HEK293 (cell line): ENCODE results near the gene MATR3.

Experiments
- ATF2 ChIP-seq: fragments of 450-650 bp; formaldehyde crosslinking; IDR thresholded peaks from 2 replicates; pipeline ENCODE4 v1.5.1; 2016; ENCODE audit warnings: missing biosample characterization, missing genetic modification characterization, low read depth
- BCL11A ChIP-seq: fragments of 450-650 bp; formaldehyde crosslinking; IDR thresholded peaks from 2 replicates; pipeline ENCODE4 v1.5.1; 2016; ENCODE audit warnings: low read depth, missing biosample characterization, missing genetic modification characterization
- ELK4 ChIP-seq: IDR thresholded peaks from 2 replicates; pipeline ENCODE4 v1.6.1; 2011; ENCODE audit warnings: mild to moderate bottlenecking, low read depth, low read length, borderline replicate concordance
- HIC1 ChIP-seq: fragments of 450-650 bp; formaldehyde crosslinking; IDR thresholded peaks from 2 replicates; pipeline ENCODE4 v1.5.1; 2016; ENCODE audit warnings: missing biosample characterization, missing genetic modification characterization
- KLF1 ChIP-seq: fragments of 450-650 bp; formaldehyde crosslinking; IDR thresholded peaks from 2 replicates; pipeline ENCODE4 v1.5.1; 2016; ENCODE audit warnings: missing biosample characterization, missing genetic modification characterization
- OSR2 ChIP-seq: fragments of 450-650 bp; formaldehyde crosslinking; IDR thresholded peaks from 2 replicates; pipeline ENCODE4 v1.5.1; 2016; ENCODE audit warnings: missing biosample characterization, missing genetic modification characterization
- SCRT2 ChIP-seq: fragments of 450-650 bp; formaldehyde crosslinking; IDR thresholded peaks from 2 replicates; pipeline ENCODE4 v1.5.1; 2016; ENCODE audit warnings: missing biosample characterization, missing genetic modification characterization
- ZBTB17 ChIP-seq: fragments of 450-650 bp; formaldehyde crosslinking; IDR thresholded peaks from 2 replicates; pipeline ENCODE4 v1.5.1; 2016; ENCODE audit warnings: missing biosample characterization, missing genetic modification characterization
- ZBTB8A ChIP-seq: fragments of 450-650 bp; formaldehyde crosslinking; IDR thresholded peaks from 2 replicates; pipeline ENCODE4 v1.5.1; 2016; ENCODE audit warnings: missing biosample characterization, missing genetic modification characterization
- ZEB2 ChIP-seq: fragments of 450-650 bp; formaldehyde crosslinking; IDR thresholded peaks from 2 replicates; pipeline ENCODE4 v1.5.1; 2016; ENCODE audit warnings: missing biosample characterization, missing genetic modification characterization
- ZFP3 ChIP-seq: fragments of 450-650 bp; formaldehyde crosslinking; IDR thresholded peaks from 2 replicates; pipeline ENCODE4 v1.5.1; 2016; ENCODE audit warnings: low read depth, missing biosample characterization, missing genetic modification characterization
- ZNF132 ChIP-seq: fragments of 450-650 bp; formaldehyde crosslinking; IDR thresholded peaks from 2 replicates; pipeline ENCODE4 v1.5.1; 2017; ENCODE audit warnings: missing biosample characterization, missing genetic modification characterization, borderline replicate concordance
- ZNF133 ChIP-seq: fragments of 450-650 bp; formaldehyde crosslinking; IDR thresholded peaks from 2 replicates; pipeline ENCODE4 v1.5.1; 2016; ENCODE audit warnings: missing biosample characterization, missing genetic modification characterization
- ZNF140 ChIP-seq: fragments of 450-650 bp; formaldehyde crosslinking; IDR thresholded peaks from 2 replicates; pipeline ENCODE4 v1.5.1; 2016; ENCODE audit warnings: missing biosample characterization, missing genetic modification characterization
- ZNF155 ChIP-seq: fragments of 450-650 bp; formaldehyde crosslinking; IDR thresholded peaks from 2 replicates; pipeline ENCODE4 v1.5.1; 2016; ENCODE audit warnings: missing biosample characterization, missing genetic modification characterization
- ZNF16 ChIP-seq: fragments of 450-650 bp; formaldehyde crosslinking; IDR thresholded peaks from 2 replicates; pipeline ENCODE4 v1.5.1; 2016; ENCODE audit warnings: low read depth, missing biosample characterization, missing genetic modification characterization
- ZNF280D ChIP-seq: fragments of 450-650 bp; formaldehyde crosslinking; IDR thresholded peaks from 2 replicates; pipeline ENCODE4 v1.5.1; 2016; ENCODE audit warnings: missing biosample characterization, missing genetic modification characterization
- ZNF366 ChIP-seq: fragments of 450-650 bp; formaldehyde crosslinking; conservative IDR thresholded peaks from 2 replicates; pipeline ENCODE4 v1.5.1; 2016; ENCODE audit warnings: missing biosample characterization, missing genetic modification characterization
- ZNF394 ChIP-seq: fragments of 450-650 bp; formaldehyde crosslinking; IDR thresholded peaks from 2 replicates; pipeline ENCODE4 v1.5.1; 2016; ENCODE audit warnings: missing biosample characterization, missing genetic modification characterization, mild to moderate bottlenecking, moderate library complexity, borderline replicate concordance
- ZNF416 ChIP-seq: fragments of 450-650 bp; formaldehyde crosslinking; IDR thresholded peaks from 2 replicates; pipeline ENCODE4 v1.5.1; 2016; ENCODE audit warnings: missing biosample characterization, missing genetic modification characterization
- ZNF513 ChIP-seq: fragments of 450-650 bp; IDR thresholded peaks from 2 replicates; pipeline ENCODE4 v1.5.1; 2018; ENCODE audit warnings: missing biosample characterization, missing genetic modification characterization
- ZNF571 ChIP-seq: fragments of 450-650 bp; formaldehyde crosslinking; IDR thresholded peaks from 2 replicates; pipeline ENCODE4 v1.5.0; 2017; ENCODE audit warnings: missing biosample characterization, missing genetic modification characterization
- ZNF580 ChIP-seq: fragments of 450-650 bp; formaldehyde crosslinking; IDR thresholded peaks from 2 replicates; pipeline ENCODE4 v1.5.1; 2016; ENCODE audit warnings: missing biosample characterization, missing genetic modification characterization
- ZNF623 ChIP-seq: fragments of 450-650 bp; formaldehyde crosslinking; IDR thresholded peaks from 2 replicates; pipeline ENCODE4 v1.5.1; 2016; ENCODE audit warnings: missing biosample characterization, missing genetic modification characterization
- ZNF645 ChIP-seq: fragments of 450-650 bp; formaldehyde crosslinking; IDR thresholded peaks from 2 replicates; pipeline ENCODE4; 2016; ENCODE audit warnings: missing biosample characterization, missing genetic modification characterization
- ZNF707 ChIP-seq: fragments of 450-650 bp; formaldehyde crosslinking; IDR thresholded peaks from 2 replicates; pipeline ENCODE4 v1.5.1; 2016; ENCODE audit warnings: missing biosample characterization, missing genetic modification characterization
- ZNF777 ChIP-seq: fragments of 450-650 bp; formaldehyde crosslinking; IDR thresholded peaks from 2 replicates; pipeline ENCODE4 v1.5.1; 2017; ENCODE audit warnings: missing biosample characterization, missing genetic modification characterization, borderline replicate concordance
- ZNF837 ChIP-seq: fragments of 450-650 bp; formaldehyde crosslinking; IDR thresholded peaks from 2 replicates; pipeline ENCODE4 v1.5.1; 2016; ENCODE audit warnings: missing biosample characterization, missing genetic modification characterization
- ZSCAN30 ChIP-seq: fragments of 450-650 bp; IDR thresholded peaks from 2 replicates; pipeline ENCODE4 v1.5.1; 2018; ENCODE audit warnings: missing biosample characterization, mild to moderate bottlenecking, missing genetic modification characterization, moderate library complexity

MATR3 gene

GRCh38 chr5:139341689-139342422 is 48.3 kb downstream of the MATR3 start, which contains the start of gene PAIP2 (continued):
- TF ChIP-seq ZNF132 (tag by site-specific recombination) = no peak
- TF ChIP-seq ZNF707 = no peak; the same call in 1 of the 2 replicates
- no peak for TF ChIP-seq ZNF140 (tag by site-specific recombination)
- TF ChIP-seq ZNF366 = peak; percentile 85
- peak; percentile 59 for TF ChIP-seq ATF2 (tag by site-specific recombination)
- TF ChIP-seq ZNF645 (tag by site-specific recombination) = 0 out of 2 replicates have a peak, but pooled peaks have one; percentile 82
- 0 out of 2 replicates have a peak, but pooled peaks have one; percentile 65 for TF ChIP-seq SCRT2 (tag by site-specific recombination)
- no peak for TF ChIP-seq ZNF16
- TF ChIP-seq ZNF513 (tag by site-specific recombination) = 0 out of 2 replicates have a peak, but pooled peaks have one; percentile 33
- no peak; the same call in 1 of the 2 replicates for TF ChIP-seq BCL11A
- peak; percentile 100 for TF ChIP-seq ZNF777 (tag by site-specific recombination)
- peak; percentile 31; the same call in 1 of the 2 replicates for TF ChIP-seq ZNF623 (tag by site-specific recombination)
- peak; percentile 48; the same call in 1 of the 2 replicates for TF ChIP-seq OSR2 (tag by site-specific recombination)
- TF ChIP-seq ZNF133 (tag by site-specific recombination) = peak; percentile 59
- TF ChIP-seq ZEB2 (tag by site-specific recombination) = peak; percentile 95
- TF ChIP-seq ZNF837 (tag by site-specific recombination) = 0 out of 2 replicates have a peak, but pooled peaks have one; percentile 60
- no peak for TF ChIP-seq HIC1 (tag by site-specific recombination)
- peak; percentile 84 for TF ChIP-seq ZNF394 (tag by site-specific recombination)
- no peak for TF ChIP-seq ZNF571 (tag by site-specific recombination)
- TF ChIP-seq ZSCAN30 (tag by site-specific recombination) = peak; percentile 47; the same call in 1 of the 2 replicates
- peak; percentile 67 for TF ChIP-seq ZBTB8A (tag by site-specific recombination)
- peak; percentile 92 for TF ChIP-seq KLF1 (tag by site-specific recombination)
- peak; percentile 99 for TF ChIP-seq ZBTB17 (tag by site-specific recombination)
- TF ChIP-seq ZNF580 (tag by site-specific recombination) = peak; percentile 89
- TF ChIP-seq ELK4 = no peak; the same call in 1 of the 2 replicates
- TF ChIP-seq ZNF155 (tag by site-specific recombination) = no peak
- TF ChIP-seq ZNF416 (tag by site-specific recombination) = no peak
- TF ChIP-seq ZNF280D = peak; percentile 90
- TF ChIP-seq ZFP3 (tag by site-specific recombination) = no peak
